Astrocyte (in vitro differentiated cells and primary cell): ENCODE measurements around the gene WDR75. TPM values are rescaled to one million over a fixed set of nuclear protein-coding genes. Genes with fewer than 3 reads are reported as not detected.

Experiments used
- DNase-seq: peaks from one replicate; pipeline ENCODE4 v3.0.0-alpha.2; 2010; ENCODE audit warnings: low read depth
- FAIRE-seq: peaks from 2 replicates; lab custom pipeline; 2011; peaks lifted over from hg19 to GRCh38; lab: Jason Lieb, UNC
- H2AFZ ChIP-seq: 2 replicates; pipeline ENCODE4 v1.6.0; 2012; ENCODE audit warnings: low read depth, low read length, inconsistent platforms
- H3K27ac ChIP-seq: 2 replicates; pipeline ENCODE4 v1.5.1; 2011; ENCODE audit warnings: low read depth, low read length, inconsistent platforms
- H3K27me3 ChIP-seq: 2 replicates; pipeline ENCODE4 v1.6.0; 2011; ENCODE audit warnings: low read length, inconsistent platforms; ENCODE audit not compliant: insufficient read depth
- H3K36me3 ChIP-seq: 2 replicates; pipeline ENCODE4 v1.5.1; 2011; ENCODE audit warnings: low read length, inconsistent platforms; ENCODE audit not compliant: insufficient read depth
- H3K4me1 ChIP-seq: 2 replicates; pipeline ENCODE4 v1.5.1; 2011; ENCODE audit warnings: low read length, inconsistent platforms; ENCODE audit not compliant: insufficient read depth
- H3K4me2 ChIP-seq: 2 replicates; pipeline ENCODE4 v1.6.0; 2012; ENCODE audit warnings: low read length, inconsistent platforms
- H3K4me3 ChIP-seq: 2 replicates; pipeline ENCODE4 v1.5.1; 2011; ENCODE audit warnings: low read depth, mild to moderate bottlenecking, low read length, inconsistent platforms; ENCODE audit not compliant: insufficient read depth
- H3K79me2 ChIP-seq: 2 replicates; pipeline ENCODE4 v1.6.0; 2012; ENCODE audit warnings: mild to moderate bottlenecking, low read length, inconsistent platforms; ENCODE audit not compliant: insufficient read depth
- H3K9ac ChIP-seq: 2 replicates; pipeline ENCODE4 v1.6.0; 2012; ENCODE audit warnings: mild to moderate bottlenecking, low read length, inconsistent platforms
- H3K9me3 ChIP-seq: 2 replicates; pipeline ENCODE4 v1.5.1; 2012; ENCODE audit warnings: low read depth, mild to moderate bottlenecking, low read length, inconsistent platforms; ENCODE audit not compliant: insufficient read depth
- H4K20me1 ChIP-seq: 2 replicates; pipeline ENCODE4 v1.6.0; 2012; ENCODE audit warnings: low read length, inconsistent platforms; ENCODE audit not compliant: insufficient read depth
- H3K27ac Mint-ChIP-seq: one replicate; pipeline ENCODE4 v1.8.0; 2021; ENCODE audit warnings: mild to moderate bottlenecking, mixed read lengths; ENCODE audit not compliant: unreplicated experiment
- H3K27me3 Mint-ChIP-seq: one replicate; pipeline ENCODE4 v1.8.0; 2021; ENCODE audit warnings: low read depth, mixed read lengths; ENCODE audit not compliant: unreplicated experiment
- H3K36me3 Mint-ChIP-seq: one replicate; pipeline ENCODE4 v1.8.0; 2021; ENCODE audit warnings: low read depth, mixed read lengths; ENCODE audit not compliant: unreplicated experiment
- H3K4me1 Mint-ChIP-seq: one replicate; pipeline ENCODE4 v1.8.0; 2021; ENCODE audit warnings: low read depth, mixed read lengths; ENCODE audit not compliant: unreplicated experiment
- H3K4me3 Mint-ChIP-seq: one replicate; pipeline ENCODE4 v1.8.0; 2021; ENCODE audit warnings: mild to moderate bottlenecking, moderate library complexity, mixed read lengths; ENCODE audit not compliant: unreplicated experiment
- H3K9me3 Mint-ChIP-seq: one replicate; pipeline ENCODE4 v1.8.0; 2021; ENCODE audit warnings: mild to moderate bottlenecking, mixed read lengths; ENCODE audit not compliant: unreplicated experiment
- CTCF ChIP-seq: IDR thresholded peaks from 2 replicates; pipeline ENCODE4 v1.5.1; 2011; ENCODE audit warnings: low read depth, mild to moderate bottlenecking, inconsistent platforms, low read length, moderate library complexity; ENCODE audit not compliant: insufficient read depth
- EZH2 ChIP-seq: IDR thresholded peaks from 2 replicates; pipeline ENCODE4 v1.6.1; 2012; ENCODE audit warnings: mild to moderate bottlenecking, low read length, inconsistent platforms; ENCODE audit not compliant: insufficient read depth
- total RNA-seq: library from RNA; stranded (reverse); gene quantifications from 2 replicates; pipeline ENCODE4 v1.2.1, GENCODE V29; 2021

WDR75 gene
- total RNA-seq, 1 donor from 2014 or later, result 38.9 TPM

- H3K4me3 ChIP-seq, result no peak overlapping the region
- peaks cover 24% of the 10 kb centered on the region for H3K4me1 ChIP-seq
- no peaks in the 10 kb centered on the region for H3K27me3 Mint-ChIP-seq
- H3K4me3 Mint-ChIP-seq, result no peak overlapping the region
- no peaks in the 10 kb centered on the region for H3K79me2 ChIP-seq
- H3K9me3 ChIP-seq, result no peaks in the 10 kb centered on the region
- H3K27ac Mint-ChIP-seq, result no peak overlapping the region
- H2AFZ ChIP-seq, result no peak overlapping the region
- no peak overlapping the region for H3K4me2 ChIP-seq
- DNase-seq (no peak), FAIRE-seq (no peak)
- no peaks in the 10 kb centered on the region for H4K20me1 ChIP-seq
- no peaks in the 10 kb centered on the region for H3K9me3 Mint-ChIP-seq
- peaks cover 18% of the 10 kb centered on the region for H3K4me1 Mint-ChIP-seq
- H3K27me3 ChIP-seq, result no peaks in the 10 kb centered on the region
- no peaks in the 10 kb centered on the region for H3K36me3 ChIP-seq
- no peak overlapping the region for H3K9ac ChIP-seq
- TF ChIP-seq EZH2, result no peak
- no peak for TF ChIP-seq CTCF
- no peak overlapping the region for H3K27ac ChIP-seq
- H3K36me3 Mint-ChIP-seq, result no peaks in the 10 kb centered on the region
These were observed 28.0 kb upstream of the WDR75 start for GRCh38 chr2:189413249-189413648.

- FAIRE-seq (no peak), DNase-seq (peak; percentile 85)
- no peak overlapping the region for H3K4me3 ChIP-seq
- peaks cover 5% of the 10 kb centered on the region for H3K4me1 Mint-ChIP-seq
- H3K4me2 ChIP-seq, result no peak overlapping the region
- H3K4me1 ChIP-seq, result peaks cover 3% of the 10 kb centered on the region
- no peaks in the 10 kb centered on the region for H3K79me2 ChIP-seq
- H3K36me3 Mint-ChIP-seq, result no peaks in the 10 kb centered on the region
- H4K20me1 ChIP-seq, result no peaks in the 10 kb centered on the region
- no peaks in the 10 kb centered on the region for H3K27me3 Mint-ChIP-seq
- no peaks in the 10 kb centered on the region for H3K36me3 ChIP-seq
- no peaks in the 10 kb centered on the region for H3K27me3 ChIP-seq
- H3K27ac Mint-ChIP-seq, result peak overlapping the region; percentile 43
- TF ChIP-seq EZH2, result no peak
- TF ChIP-seq CTCF, result no peak
- H2AFZ ChIP-seq, result no peak overlapping the region
- no peak overlapping the region for H3K9ac ChIP-seq
- H3K9me3 Mint-ChIP-seq, result no peaks in the 10 kb centered on the region
- no peak overlapping the region for H3K27ac ChIP-seq
- no peaks in the 10 kb centered on the region for H3K9me3 ChIP-seq
- H3K4me3 Mint-ChIP-seq, result no peak overlapping the region
These were observed 19.6 kb upstream of the WDR75 start for GRCh38 chr2:189421644-189422043.

GRCh38 chr2:189424961-189425360, 16.3 kb upstream of the WDR75 start:
- Mint-ChIP-seq H3K36me3 (no peaks in the 10 kb centered on the region), H3K9me3 (no peaks in the 10 kb centered on the region), H3K27me3 (no peaks in the 10 kb centered on the region), H3K4me3 (no peak overlapping the region), H3K27ac (no peak overlapping the region), H3K4me1 (peaks cover 5% of the 10 kb centered on the region)
- Histone ChIP-seq H3K79me2 (no peaks in the 10 kb centered on the region), H3K9ac (no peak overlapping the region), H3K4me2 (no peak overlapping the region), H3K4me3 (no peak overlapping the region), H3K27ac (no peak overlapping the region), H3K4me1 (peaks cover 3% of the 10 kb centered on the region), H2AFZ (no peak overlapping the region), H4K20me1 (no peaks in the 10 kb centered on the region), H3K9me3 (no peaks in the 10 kb centered on the region), H3K27me3 (no peaks in the 10 kb centered on the region), H3K36me3 (no peaks in the 10 kb centered on the region)
- TF ChIP-seq CTCF, result no peak
- TF ChIP-seq EZH2, result no peak
- FAIRE-seq, result no peak
- DNase-seq, result no peak
